ENCODE results near the gene DCLK1.

The DCLK1 gene

GRCh38 chr13:35887115-35887666, 244.0 kb downstream of the DCLK1 start:
- no peaks in the 10 kb centered on the region for H3K27me3 ChIP-seq (replicated peaks; ENCODE audit: control insufficient read depth, insufficient read depth, low read length)
- H3K4me3 ChIP-seq (replicated peaks; ENCODE audit: low read depth, low read length) = no peak overlapping the region
- DNase-seq (ENCODE audit: extremely low read depth, insufficient read length) = no peak
- no peak for TF ChIP-seq CTCF (IDR thresholded peaks at IDR 0.05; ENCODE audit: insufficient read depth, low read length, poor library complexity, severe bottlenecking)
- no peaks in the 10 kb centered on the region for H3K36me3 ChIP-seq (ENCODE audit: control insufficient read depth, insufficient read depth, low read length)

GRCh38 chr13:35886332-35887114, 244.7 kb downstream of the DCLK1 start:
- no peak overlapping the region for H3K4me3 ChIP-seq (replicated peaks; ENCODE audit: low read depth, low read length)
- no peaks in the 10 kb centered on the region for H3K27me3 ChIP-seq (replicated peaks; ENCODE audit: control insufficient read depth, insufficient read depth, low read length)
- DNase-seq (ENCODE audit: extremely low read depth, insufficient read length) = no peak
- TF ChIP-seq CTCF (IDR thresholded peaks at IDR 0.05; ENCODE audit: insufficient read depth, low read length, poor library complexity, severe bottlenecking) = no peak
- H3K36me3 ChIP-seq (ENCODE audit: control insufficient read depth, insufficient read depth, low read length) = no peaks in the 10 kb centered on the region

- DNase-seq (ENCODE audit: extremely low read depth, insufficient read length) = no peak
- no peak for TF ChIP-seq CTCF (IDR thresholded peaks at IDR 0.05; ENCODE audit: insufficient read depth, low read length, poor library complexity, severe bottlenecking)
- H3K27me3 ChIP-seq (replicated peaks; ENCODE audit: control insufficient read depth, insufficient read depth, low read length) = no peaks in the 10 kb centered on the region
- H3K36me3 ChIP-seq (ENCODE audit: control insufficient read depth, insufficient read depth, low read length) = no peaks in the 10 kb centered on the region
- no peak overlapping the region for H3K4me3 ChIP-seq (replicated peaks; ENCODE audit: low read depth, low read length)
Observed at GRCh38 chr13:35884211-35884760, 246.9 kb downstream of the DCLK1 start.

- no peak overlapping the region for H3K4me3 ChIP-seq (replicated peaks; ENCODE audit: low read depth, low read length)
- TF ChIP-seq CTCF (IDR thresholded peaks at IDR 0.05; ENCODE audit: insufficient read depth, low read length, poor library complexity, severe bottlenecking) = no peak
- no peaks in the 10 kb centered on the region for H3K36me3 ChIP-seq (ENCODE audit: control insufficient read depth, insufficient read depth, low read length)
- H3K27me3 ChIP-seq (replicated peaks; ENCODE audit: control insufficient read depth, insufficient read depth, low read length) = no peaks in the 10 kb centered on the region
- DNase-seq (ENCODE audit: extremely low read depth, insufficient read length) = no peak
Observed at GRCh38 chr13:35882722-35883497, 248.3 kb downstream of the DCLK1 start.

- H3K36me3 ChIP-seq (ENCODE audit: control insufficient read depth, insufficient read depth, low read length) = no peaks in the 10 kb centered on the region
- DNase-seq (ENCODE audit: extremely low read depth, insufficient read length) = no peak
- no peak for TF ChIP-seq CTCF (IDR thresholded peaks at IDR 0.05; ENCODE audit: insufficient read depth, low read length, poor library complexity, severe bottlenecking)
- H3K4me3 ChIP-seq (replicated peaks; ENCODE audit: low read depth, low read length) = no peak overlapping the region
- no peaks in the 10 kb centered on the region for H3K27me3 ChIP-seq (replicated peaks; ENCODE audit: control insufficient read depth, insufficient read depth, low read length)
Observed at GRCh38 chr13:35881360-35881759, 249.8 kb downstream of the DCLK1 start.

Data from GM06990 (cell line).